ENCODE measurements around the gene SLMAP. TPM values are rescaled to one million over a fixed set of nuclear protein-coding genes. Genes with fewer than 3 reads are reported as not detected.

SLMAP gene
- total and polyA plus RNA-seq, 2 of the 4 experiments (the other 2 are of a cell fraction): 15.5 to 26.5 TPM

GRCh38 chr3:57832900-57833313 lies 76.8 kb downstream of the SLMAP start:
- ATAC-seq (ENCODE audit: low read depth) (no peak), DNase-seq (no peak)
- Histone ChIP-seq H3K4me2 (ENCODE audit: low read depth, low read length) (no peak overlapping the region), H2BK5ac (ENCODE audit: low read depth, low read length, poor library complexity, severe bottlenecking) (no peak overlapping the region), H3K9ac (ENCODE audit: low read depth, low read length) (no peak overlapping the region), H4K8ac (ENCODE audit: low read depth in 2 of 2, low read length in 2 of 2) (no peak overlapping the region), H3K4ac (ENCODE audit: low read depth, low read length) (no peak overlapping the region), H4K20me1 (ENCODE audit: insufficient read depth, low read length) (peaks cover 5% of the 10 kb centered on the region), H4K91ac (ENCODE audit: insufficient read depth, low read depth, low read length) (no peak overlapping the region), H3K4me1 (ENCODE audit: control insufficient read depth, insufficient read depth, low read length) (0 out of 2 replicates have a peak, but pooled peaks cover 2% of the 10 kb centered on the region), H3K23ac (ENCODE audit: low read depth, low read length) (no peak overlapping the region), H3K14ac (replicated peaks; ENCODE audit: low read depth, low read length) (no peak overlapping the region), H2BK20ac (ENCODE audit: low read depth, low read length) (no peak overlapping the region), H3K36me3 (ENCODE audit: control insufficient read depth, insufficient read depth, low read length) (peaks cover 3% of the 10 kb centered on the region; the same call in 1 of the 2 replicates), H4K5ac (ENCODE audit: low read depth, low read length) (no peak overlapping the region), H3K9me3 (ENCODE audit: control insufficient read depth, insufficient read depth, low read length) (no peaks in the 10 kb centered on the region), H3K9me1 (ENCODE audit: insufficient read depth, low read length) (peaks cover 2% of the 10 kb centered on the region; the same call in 1 of the 2 replicates), H3K18ac (ENCODE audit: low read depth, low read length) (no peak overlapping the region), H3K56ac (ENCODE audit: extremely low read depth, insufficient read depth, low read length) (no peak overlapping the region), H3K27ac (ENCODE audit: insufficient read depth, low read length) (no peak overlapping the region), H2BK120ac (ENCODE audit: low read depth, low read length) (no peak overlapping the region), H2BK15ac (ENCODE audit: low read depth, low read length) (no peak overlapping the region), H3K4me3 (ENCODE audit: insufficient read depth, low read depth, low read length) (no peak overlapping the region), H3K79me1 (ENCODE audit: low read depth in 1 of 2, low read length in 2 of 2) (peaks cover 20 to 42% of the 10 kb centered on the region in 2 experiments), H2AK5ac (ENCODE audit: low read depth, low read length) (no peak overlapping the region), H2AK9ac (replicated peaks; ENCODE audit: low read depth, low read length, poor library complexity) (no peak overlapping the region), H3K27me3 (ENCODE audit: control insufficient read depth, insufficient read depth, low read length) (no peaks in the 10 kb centered on the region), H2AFZ (replicated peaks; ENCODE audit: low read length, poor library complexity) (no peak overlapping the region)
- no CpG with 5 or more reads among the region's 1 CpG for WGBS, 2 experiments (ENCODE audit: extremely low coverage in 2 of 2, insufficient read length in 1 of 2)
- in situ Hi-C loops (cut with MboI; ENCODE audit: low sequenced_read_pairs): no loop called here
- ChIA-PET CTCF (interaction anchor here (0.6 kb wide), 1 partner anchor 473 kb away, joined by 3 read pairs; the partner anchor contains the start of genes HTD2 and RPP14), POLR2A (ENCODE audit: unreplicated experiment) (no interaction called here)
- no TSS peak for BruUV-seq (replicated peaks)
- dilution Hi-C loops (cut with HindIII; ENCODE audit: low sequenced_read_pairs, unreplicated experiment): no loop called here
- intact Hi-C loops (cut with micrococcal nuclease): no loop called here
- no peak for TF ChIP-seq RCOR1 (IDR thresholded peaks at IDR 0.05; ENCODE audit: insufficient replicate concordance, low read length)
- no peak for TF ChIP-seq CEBPB (IDR thresholded peaks at IDR 0.05; ENCODE audit: low read depth, low read length)
- no peak for TF ChIP-seq RAD21 (IDR thresholded peaks at IDR 0.05; ENCODE audit: low read length)
- TF ChIP-seq SMC3 (IDR thresholded peaks at IDR 0.05; ENCODE audit: low read depth, low read length): no peak
- TF ChIP-seq RFX5 (IDR thresholded peaks at IDR 0.05; ENCODE audit: low read depth, low read length): no peak
